CD14-positive monocyte (primary cell): ENCODE data around the gene SRPK2. TPM values are rescaled to one million over a fixed set of nuclear protein-coding genes. Genes with fewer than 3 reads are reported as not detected.
"Not testable (repeated sequence)": the region's sequence is repeated elsewhere in the genome, so short reads cannot be mapped to it uniquely, and the experiment has no call there.

Experiments used
- DNase-seq, 3 donors: peaks; one replicate each; pipeline ENCODE4 v3.0.0-alpha.2; 2011 to 2022
- H2AFZ ChIP-seq: 2 replicates; pipeline ENCODE4 v1.6.0; 2012; ENCODE audit warnings: mild to moderate bottlenecking, low read depth, low read length, inconsistent platforms; ENCODE audit not compliant: insufficient read depth, poor library complexity, severe bottlenecking
- H3K27ac ChIP-seq, 2 donors: 1 replicate in 1 of 2; 2 replicates in 1 of 2; pipeline ENCODE4 v1.5.1; 2012 to 2013; ENCODE audit warnings: low read length in 2 of 2, control low read depth in 1 of 2, inconsistent platforms in 1 of 2, low read depth in 1 of 2, mild to moderate bottlenecking in 1 of 2
- H3K27me3 ChIP-seq, 2 donors: one replicate each; pipeline versions ENCODE4 v1.6.0 to v1.6.1; 2011 to 2013; ENCODE audit warnings: low read length in 2 of 2; ENCODE audit not compliant: control insufficient read depth in 2 of 2, insufficient read depth in 2 of 2
- H3K36me3 ChIP-seq, 2 donors: replicated peaks in 1 of 2; 1 replicate in 1 of 2; 2 replicates in 1 of 2; pipeline versions ENCODE4 v1.5.1 to v1.6.1; 2012 to 2013; ENCODE audit warnings: low read length in 2 of 2, control low read depth in 1 of 2, inconsistent platforms in 1 of 2, mild to moderate bottlenecking in 1 of 2; ENCODE audit not compliant: insufficient read depth in 2 of 2, control insufficient read depth in 1 of 2
- H3K4me1 ChIP-seq, 2 donors: 1 replicate in 1 of 2; 2 replicates in 1 of 2; pipeline versions ENCODE4 v1.5.1 to v1.6.1; 2012 to 2013; ENCODE audit warnings: low read length in 2 of 2, control low read depth in 1 of 2, inconsistent platforms in 1 of 2, mild to moderate bottlenecking in 1 of 2, moderate library complexity in 1 of 2; ENCODE audit not compliant: insufficient read depth in 2 of 2, control insufficient read depth in 1 of 2
- H3K4me2 ChIP-seq: replicated peaks from 2 replicates; pipeline ENCODE3; 2012; ENCODE audit warnings: low read length, moderate library complexity, mild to moderate bottlenecking; ENCODE audit not compliant: poor library complexity, severe bottlenecking; ENCODE audit errors: extremely low read depth
- H3K4me3 ChIP-seq, 3 experiments: fragments of 200-600 bp in 1 of 3; sonication (generic) in 1 of 3; replicated peaks in 1 of 3; 1 replicate in 2 of 3; 2 replicates in 1 of 3; pipeline ENCODE4 v1.5.1; 2011 to 2013; ENCODE audit warnings: low read length in 3 of 3, mild to moderate bottlenecking in 3 of 3, control low read depth in 2 of 3, low read depth in 2 of 3, inconsistent platforms in 1 of 3, moderate library complexity in 1 of 3
- H3K79me2 ChIP-seq: 2 replicates; pipeline ENCODE4 v1.6.0; 2012; ENCODE audit warnings: mild to moderate bottlenecking, control low read depth, inconsistent platforms, low read length, moderate library complexity; ENCODE audit not compliant: insufficient read depth
- H3K9ac ChIP-seq: 2 replicates; pipeline ENCODE4 v1.6.0; 2017; ENCODE audit warnings: low read length, mild to moderate bottlenecking; ENCODE audit not compliant: insufficient read depth, poor library complexity, severe bottlenecking
- H3K9me3 ChIP-seq, 2 donors: replicated peaks in 1 of 2; 1 replicate in 1 of 2; 2 replicates in 1 of 2; pipeline versions ENCODE4 v1.5.1 to v1.6.1; 2012 to 2013; ENCODE audit warnings: low read length in 2 of 2, control low read depth in 1 of 2; ENCODE audit not compliant: control insufficient read depth in 1 of 2, insufficient read depth in 1 of 2
- H4K20me1 ChIP-seq: 2 replicates; pipeline ENCODE4 v1.6.0; 2012; ENCODE audit warnings: mild to moderate bottlenecking, low read length, control low read depth, moderate library complexity; ENCODE audit not compliant: insufficient read depth
- H3K27ac Mint-ChIP-seq, 7 donors: one replicate each; pipeline ENCODE4 v1.8.0; 2020; ENCODE audit warnings: mild to moderate bottlenecking in 7 of 7, mixed read lengths in 7 of 7, moderate library complexity in 6 of 7, inconsistent platforms in 2 of 7
- H3K27me3 Mint-ChIP-seq, 3 donors: one replicate each; pipeline ENCODE4 v1.8.0; 2021 to 2022; ENCODE audit warnings: low read depth in 3 of 3, mild to moderate bottlenecking in 3 of 3, mixed read lengths in 3 of 3, moderate library complexity in 3 of 3, inconsistent platforms in 1 of 3
- H3K36me3 Mint-ChIP-seq, 2 donors: one replicate each; pipeline ENCODE4 v1.8.0; 2020; ENCODE audit warnings: mixed read lengths in 2 of 2, inconsistent platforms in 1 of 2, mild to moderate bottlenecking in 1 of 2
- H3K4me1 Mint-ChIP-seq: one replicate; pipeline ENCODE4 v1.8.0; 2020; ENCODE audit warnings: mild to moderate bottlenecking, mixed read lengths
- H3K4me3 Mint-ChIP-seq, 2 donors: one replicate each; pipeline ENCODE4 v1.8.0; 2020; ENCODE audit warnings: mild to moderate bottlenecking in 2 of 2, mixed read lengths in 2 of 2, moderate library complexity in 1 of 2
- H3K9me3 Mint-ChIP-seq, 7 donors: one replicate each; pipeline ENCODE4 v1.8.0; 2020 to 2022; ENCODE audit warnings: mixed read lengths in 7 of 7, mild to moderate bottlenecking in 6 of 7, moderate library complexity in 6 of 7, inconsistent platforms in 2 of 7
- WGBS: methylation state at CpG from one replicate; pipeline ENCODE4 v1.1.5; 2013; ENCODE audit warnings: missing lambda C conversion rate; ENCODE audit not compliant: insufficient coverage; 5-methylcytosine and 5-hydroxymethylcytosine counted together
- intact Hi-C, 2 donors: fragments of 100-400 bp; cut with micrococcal nuclease; formaldehyde crosslinking; loops; one replicate each; pipeline versions ENCODE4 v1.15.0 to v1.15.1; 2023
- polyA plus RNA-seq, 3 donors: library from polyadenylated mRNA; depleted of rRNA in 1 of 3; unstranded in 2 of 3; stranded (reverse) in 1 of 3; fragments of 300-500 nt in 2 of 3; fragments of >200 nt in 1 of 3; fragmentation: Illumina TruSeq in 2 of 3; gene quantifications; 1 replicate in 2 of 3; 2 replicates in 1 of 3; pipeline ENCODE4 v1.2.3, GENCODE V29; 2012 to 2021
- TF ChIP-seq, protein P1 (sequence below): fragments of 200-600 bp; IDR thresholded peaks from one replicate; pipeline ENCODE4 v1.8.0; 2022; ENCODE audit warnings: antibody characterized with exemption, mild to moderate bottlenecking

SRPK2 gene
- polyA plus RNA-seq, 3 donors = 12.6 to 37.7 (median 30.0) TPM

DNA sequence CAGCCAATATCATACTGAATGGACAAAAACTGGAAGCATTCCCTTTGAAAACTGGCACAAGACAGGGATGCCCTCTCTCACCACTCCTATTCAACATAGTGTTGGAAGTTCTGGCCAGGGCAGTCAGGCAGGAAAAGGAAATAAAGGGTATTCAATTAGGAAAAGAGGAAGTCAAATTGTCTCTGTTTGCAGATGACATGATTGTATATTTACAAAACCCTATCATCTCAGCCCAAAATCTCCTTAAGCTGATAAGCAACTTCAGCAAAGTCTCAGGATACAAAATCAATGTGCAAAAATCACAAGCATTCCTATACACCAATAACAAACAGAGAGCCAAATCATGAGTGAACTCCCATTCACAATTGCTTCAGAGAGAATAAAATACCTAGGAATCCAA is 129.8 kb downstream of the SRPK2 start:
- H3K27ac Mint-ChIP-seq = peak overlapping the region in 2 of 7 donors; percentile 15 to 45
- H3K9me3 ChIP-seq, H3K4me1 ChIP-seq, DNase-seq, H3K36me3 ChIP-seq, H3K4me2 ChIP-seq, H3K4me3 Mint-ChIP-seq, H2AFZ ChIP-seq, H3K27me3 ChIP-seq, intact Hi-C loops, H3K4me3 ChIP-seq, H3K9ac ChIP-seq, H3K27me3 Mint-ChIP-seq, H3K27ac ChIP-seq: not testable (repeated sequence)
- peaks cover 0 to 13% (median 8%) of the 10 kb centered on the region in 7 donors for H3K9me3 Mint-ChIP-seq
- H3K79me2 ChIP-seq = peaks cover 54% of the 10 kb centered on the region
- H4K20me1 ChIP-seq = peaks cover 74% of the 10 kb centered on the region
- H3K36me3 Mint-ChIP-seq = peaks cover 9 to 10% of the 10 kb centered on the region in 2 donors
- peaks cover 24% of the 10 kb centered on the region for H3K4me1 Mint-ChIP-seq

DNA sequence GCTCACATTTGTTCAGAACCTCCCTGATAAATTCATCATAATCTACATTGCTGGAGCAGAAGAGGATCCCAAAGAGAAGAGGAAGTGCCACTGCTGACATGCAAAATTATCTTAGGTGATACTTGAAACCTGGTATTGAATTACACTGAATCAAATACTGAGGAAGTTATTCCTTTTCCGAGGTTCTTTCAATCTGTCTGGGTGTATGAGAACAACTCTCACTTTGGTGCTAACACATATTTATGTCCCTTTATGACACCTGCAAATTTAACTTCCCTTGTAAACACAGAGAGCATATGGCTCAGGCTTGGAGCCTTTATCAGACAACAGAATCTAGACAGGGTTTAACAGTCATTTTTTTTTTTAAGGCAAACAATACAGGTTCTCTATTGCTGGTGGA is 131.4 kb downstream of the SRPK2 start:
- Histone ChIP-seq H3K27ac (no peak overlapping the region), H3K9ac (no peak overlapping the region), H3K4me2 (no peak overlapping the region), H4K20me1 (peaks cover 75% of the 10 kb centered on the region), H3K27me3 (no peaks in the 10 kb centered on the region), H2AFZ (no peak overlapping the region), H3K9me3 (no peaks in the 10 kb centered on the region), H3K79me2 (peaks cover 49% of the 10 kb centered on the region), H3K4me1 (no peaks in the 10 kb centered on the region), H3K36me3 (no peaks in the 10 kb centered on the region), H3K4me3 (no peak overlapping the region)
- no peak for DNase-seq
- Mint-ChIP-seq H3K4me1 (peaks cover 26% of the 10 kb centered on the region), H3K9me3 (peaks cover 0 to 13% (median 8%) of the 10 kb centered on the region in 7 donors), H3K27me3 (no peaks in the 10 kb centered on the region), H3K36me3 (peaks cover 9 to 10% of the 10 kb centered on the region in 2 donors), H3K27ac (peak overlapping the region in 1 of 7 donors; percentile 72), H3K4me3 (no peak overlapping the region)
- intact Hi-C loops = no loop called here
- no CpG with 5 or more reads among the region's 1 CpG for WGBS
- TF ChIP-seq, protein P1, sequence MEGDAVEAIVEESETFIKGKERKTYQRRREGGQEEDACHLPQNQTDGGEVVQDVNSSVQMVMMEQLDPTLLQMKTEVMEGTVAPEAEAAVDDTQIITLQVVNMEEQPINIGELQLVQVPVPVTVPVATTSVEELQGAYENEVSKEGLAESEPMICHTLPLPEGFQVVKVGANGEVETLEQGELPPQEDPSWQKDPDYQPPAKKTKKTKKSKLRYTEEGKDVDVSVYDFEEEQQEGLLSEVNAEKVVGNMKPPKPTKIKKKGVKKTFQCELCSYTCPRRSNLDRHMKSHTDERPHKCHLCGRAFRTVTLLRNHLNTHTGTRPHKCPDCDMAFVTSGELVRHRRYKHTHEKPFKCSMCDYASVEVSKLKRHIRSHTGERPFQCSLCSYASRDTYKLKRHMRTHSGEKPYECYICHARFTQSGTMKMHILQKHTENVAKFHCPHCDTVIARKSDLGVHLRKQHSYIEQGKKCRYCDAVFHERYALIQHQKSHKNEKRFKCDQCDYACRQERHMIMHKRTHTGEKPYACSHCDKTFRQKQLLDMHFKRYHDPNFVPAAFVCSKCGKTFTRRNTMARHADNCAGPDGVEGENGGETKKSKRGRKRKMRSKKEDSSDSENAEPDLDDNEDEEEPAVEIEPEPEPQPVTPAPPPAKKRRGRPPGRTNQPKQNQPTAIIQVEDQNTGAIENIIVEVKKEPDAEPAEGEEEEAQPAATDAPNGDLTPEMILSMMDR = no peak
